ENCODE results near the gene NUDT4. TPM values are rescaled to one million over a fixed set of nuclear protein-coding genes. Genes with fewer than 3 reads are reported as not detected.

The NUDT4 gene
- total RNA-seq, 1 experiment from 2014 or later = 51.0 TPM

- H3K27me3 ChIP-seq (ENCODE audit: insufficient read depth, low read depth) = no peaks in the 10 kb centered on the region
- no peaks in the 10 kb centered on the region for H3K4me1 ChIP-seq (replicated peaks; ENCODE audit: insufficient read depth)
- no peak overlapping the region for H3K27ac ChIP-seq
- no peak overlapping the region for H2AFZ ChIP-seq
- ChIA-PET POLR2A (ENCODE audit: unreplicated experiment) (interaction anchor here (0.6 kb wide), 1 partner anchor 18 kb away, joined by 3 read pairs; no protein-coding TSS in a partner anchor), CTCF (no interaction called here)
- intact Hi-C loops (cut with micrococcal nuclease; ENCODE audit: unreplicated experiment) = no loop called here
- no peaks in the 10 kb centered on the region for H3K9me3 ChIP-seq (ENCODE audit: insufficient read depth, low read depth)
- H3K79me2 ChIP-seq (ENCODE audit: low read depth) = no peaks in the 10 kb centered on the region
- no peak for TF ChIP-seq CTCF (conservative IDR thresholded peaks at IDR 0.05)
- TF ChIP-seq EZH2 (IDR thresholded peaks at IDR 0.05; ENCODE audit: low read depth) = no peak
- H3F3A ChIP-seq (ENCODE audit: insufficient read depth, low read depth) = no peaks in the 10 kb centered on the region
- BruUV-seq (replicated peaks) = no TSS peak
- H3K9me2 ChIP-seq (ENCODE audit: insufficient read depth) = no peaks in the 10 kb centered on the region
- no peaks in the 10 kb centered on the region for H3K36me3 ChIP-seq (ENCODE audit: low read depth)
- H4K20me1 ChIP-seq (ENCODE audit: insufficient read depth) = no peaks in the 10 kb centered on the region
- no peak for DNase-seq
- H3K4me3 ChIP-seq = no peak overlapping the region
- H3K4me2 ChIP-seq = no peak overlapping the region
These were observed 42.0 kb upstream of the NUDT4 start for GRCh38 chr12:93335603-93336162.

GRCh38 chr12:93336291-93336741, 41.4 kb upstream of the NUDT4 start:
- CTCF ChIA-PET = no interaction called here
- no peak overlapping the region for H2AFZ ChIP-seq
- H3K79me2 ChIP-seq (ENCODE audit: low read depth) = no peaks in the 10 kb centered on the region
- H3K9me3 ChIP-seq (ENCODE audit: insufficient read depth, low read depth) = no peaks in the 10 kb centered on the region
- no peaks in the 10 kb centered on the region for H3K4me1 ChIP-seq (replicated peaks; ENCODE audit: insufficient read depth)
- POLR2A ChIA-PET (ENCODE audit: unreplicated experiment) = no interaction called here
- H3K9me2 ChIP-seq (ENCODE audit: insufficient read depth) = no peaks in the 10 kb centered on the region
- no peaks in the 10 kb centered on the region for H3K36me3 ChIP-seq (ENCODE audit: low read depth)
- no peaks in the 10 kb centered on the region for H3K27me3 ChIP-seq (ENCODE audit: insufficient read depth, low read depth)
- H3K4me3 ChIP-seq = no peak overlapping the region
- no peaks in the 10 kb centered on the region for H4K20me1 ChIP-seq (ENCODE audit: insufficient read depth)
- DNase-seq = no peak
- no TSS peak for BruUV-seq (replicated peaks)
- H3K4me2 ChIP-seq = no peak overlapping the region
- intact Hi-C loops (cut with micrococcal nuclease; ENCODE audit: unreplicated experiment) = no loop called here
- H3K27ac ChIP-seq = no peak overlapping the region
- H3F3A ChIP-seq (ENCODE audit: insufficient read depth, low read depth) = no peaks in the 10 kb centered on the region
- TF ChIP-seq EZH2 (IDR thresholded peaks at IDR 0.05; ENCODE audit: low read depth) = no peak

GRCh38 chr12:93338598-93338997, 39.1 kb upstream of the NUDT4 start:
- Histone ChIP-seq H2AFZ (no peak overlapping the region), H3K4me1 (replicated peaks; ENCODE audit: insufficient read depth) (no peaks in the 10 kb centered on the region), H3K9me3 (ENCODE audit: insufficient read depth, low read depth) (no peaks in the 10 kb centered on the region), H3K4me2 (no peak overlapping the region), H3K27me3 (ENCODE audit: insufficient read depth, low read depth) (no peaks in the 10 kb centered on the region), H3K79me2 (ENCODE audit: low read depth) (no peaks in the 10 kb centered on the region), H3K27ac (no peak overlapping the region), H3K4me3 (no peak overlapping the region), H3F3A (ENCODE audit: insufficient read depth, low read depth) (no peaks in the 10 kb centered on the region), H4K20me1 (ENCODE audit: insufficient read depth) (no peaks in the 10 kb centered on the region), H3K9me2 (ENCODE audit: insufficient read depth) (no peaks in the 10 kb centered on the region), H3K36me3 (ENCODE audit: low read depth) (no peaks in the 10 kb centered on the region)
- ChIA-PET CTCF (no interaction called here), POLR2A (ENCODE audit: unreplicated experiment) (no interaction called here)
- no TSS peak for BruUV-seq (replicated peaks)
- intact Hi-C loops (cut with micrococcal nuclease; ENCODE audit: unreplicated experiment) = no loop called here
- DNase-seq = no peak
- TF ChIP-seq EZH2 (IDR thresholded peaks at IDR 0.05; ENCODE audit: low read depth) (no peak), CTCF (conservative IDR thresholded peaks at IDR 0.05) (no peak)

- BruUV-seq (replicated peaks) = no TSS peak
- POLR2A ChIA-PET (ENCODE audit: unreplicated experiment) = no interaction called here
- DNase-seq = no peak
These were observed 38.0 kb upstream of the NUDT4 start for GRCh38 chr12:93339695-93340094.

More at GRCh38 chr12:93339695-93340094, 38.0 kb upstream of the NUDT4 start:
- no peaks in the 10 kb centered on the region for H3K4me1 ChIP-seq (replicated peaks; ENCODE audit: insufficient read depth)
- no peaks in the 10 kb centered on the region for H3K36me3 ChIP-seq (ENCODE audit: low read depth)
- H3K4me3 ChIP-seq = no peak overlapping the region
- no peak overlapping the region for H3K4me2 ChIP-seq
- no peaks in the 10 kb centered on the region for H3K27me3 ChIP-seq (ENCODE audit: insufficient read depth, low read depth)
- intact Hi-C loops (cut with micrococcal nuclease; ENCODE audit: unreplicated experiment) = no loop called here
- CTCF ChIA-PET = no interaction called here
- H3K27ac ChIP-seq = no peak overlapping the region
- H3K79me2 ChIP-seq (ENCODE audit: low read depth) = no peaks in the 10 kb centered on the region
- TF ChIP-seq CTCF (conservative IDR thresholded peaks at IDR 0.05) (no peak), EZH2 (IDR thresholded peaks at IDR 0.05; ENCODE audit: low read depth) (no peak)
- H3K9me3 ChIP-seq (ENCODE audit: insufficient read depth, low read depth) = no peaks in the 10 kb centered on the region
- no peaks in the 10 kb centered on the region for H3K9me2 ChIP-seq (ENCODE audit: insufficient read depth)
- no peaks in the 10 kb centered on the region for H3F3A ChIP-seq (ENCODE audit: insufficient read depth, low read depth)
- H2AFZ ChIP-seq = no peak overlapping the region
- H4K20me1 ChIP-seq (ENCODE audit: insufficient read depth) = no peaks in the 10 kb centered on the region

Data from PC-9 (cell line).